Activated CD8-positive, alpha-beta memory T cell treated with anti-CD3 and anti-CD28 coated beads for 24 hours (primary cell): ENCODE measurements around the gene PLD5.

Source experiments
- DNase-seq: peaks from one replicate; pipeline ENCODE4 v3.0.0-alpha.2; 2020

The PLD5 gene

DNA sequence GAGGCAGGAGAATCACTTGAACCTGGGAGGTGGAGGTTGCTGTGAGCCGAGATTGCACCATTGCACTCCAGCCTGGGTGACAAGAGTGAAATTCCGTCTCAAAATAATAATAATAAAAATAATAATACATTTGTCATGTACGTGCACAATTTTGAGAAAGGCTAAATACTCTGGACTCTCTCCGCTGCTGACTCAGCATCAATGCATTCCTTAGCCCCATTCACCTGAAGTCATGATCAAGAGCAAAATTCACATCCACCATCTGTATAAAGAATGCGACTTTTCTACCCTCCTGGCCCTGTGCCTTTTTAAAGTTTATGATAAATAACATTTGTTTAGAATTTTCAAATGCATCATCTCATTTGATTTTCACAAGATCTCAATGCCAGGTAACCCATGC is 490.1 kb downstream of the PLD5 start:
- DNase-seq = no peak

GRCh38 chr1:242033447-242033846 is 491.1 kb downstream of the PLD5 start:
- DNase-seq = no peak
